Gastroesophageal sphincter (tissue), 4 donors: ENCODE results near the gene ADORA1. TPM values are rescaled to one million over a fixed set of nuclear protein-coding genes. Genes with fewer than 3 reads are reported as not detected.

Experiments used
- ATAC-seq: fragments of 150-250 bp; one replicate; pipeline ENCODE4 v1.9.1; 2016; ENCODE audit warnings: mild to moderate bottlenecking, moderate library complexity
- H3K27ac ChIP-seq, 4 donors: fragments of 200-600 bp; sonication (generic) in 3 of 4; 1 replicate in 3 of 4; 2 replicates in 1 of 4; pipeline ENCODE4 v1.5.1; 2016 to 2019
- H3K27me3 ChIP-seq: fragments of 200-600 bp; sonication (generic); one replicate; pipeline ENCODE4 v1.5.1; 2019
- H3K36me3 ChIP-seq, 2 donors: fragments of 200-600 bp; sonication (generic); one replicate each; pipeline ENCODE4 v1.5.1; 2019; ENCODE audit warnings: control low read depth in 1 of 2
- H3K4me1 ChIP-seq, 3 donors: fragments of 200-600 bp; sonication (generic); 1 replicate in 2 of 3; 2 replicates in 1 of 3; pipeline ENCODE4 v1.5.1; 2016 to 2019; ENCODE audit warnings: control low read depth in 2 of 3
- H3K4me3 ChIP-seq, 2 donors: fragments of 200-600 bp; sonication (generic); one replicate each; pipeline ENCODE4 v1.5.1; 2019; ENCODE audit warnings: mild to moderate bottlenecking in 1 of 2, moderate library complexity in 1 of 2
- H3K9me3 ChIP-seq, 3 donors: fragments of 200-600 bp; sonication (generic); one replicate each; pipeline ENCODE4 v1.5.1; 2017 to 2019; ENCODE audit warnings: control low read depth in 2 of 3
- EP300 ChIP-seq: sonication (generic); formaldehyde crosslinking; IDR thresholded peaks from one replicate; pipeline ENCODE4 v1.6.1; 2017; ENCODE audit warnings: antibody characterized with exemption, mild to moderate bottlenecking
- POLR2A ChIP-seq, 2 donors: fragments of 450-650 bp; IDR thresholded peaks; one replicate each; pipeline ENCODE4 v1.6.1; 2017; ENCODE audit warnings: antibody characterized with exemption in 2 of 2, mild to moderate bottlenecking in 2 of 2, moderate library complexity in 1 of 2
- POLR2AphosphoS5 ChIP-seq: sonication (generic); formaldehyde crosslinking; IDR thresholded peaks from one replicate; pipeline ENCODE4 v1.6.1; 2017; ENCODE audit warnings: antibody characterized with exemption
- WGBS, 2 donors: methylation state at CpG; one replicate each; pipeline ENCODE4 v1.1.5; 2018; ENCODE audit warnings: low coverage in 1 of 2; 5-methylcytosine and 5-hydroxymethylcytosine counted together
- total RNA-seq, 4 donors: library from RNA; depleted of rRNA; stranded (reverse); fragments of >200 nt; gene quantifications; one replicate each; pipeline ENCODE4 v1.1.0, GENCODE V29; 2016
- TF ChIP-seq, protein P1 (sequence below), 4 experiments: fragments of 200-600 bp in 2 of 4; fragments of 450-650 bp in 2 of 4; sonication (generic) in 1 of 4; IDR thresholded peaks; one replicate each; pipeline ENCODE4 v1.5.1; 2017 to 2019; ENCODE audit warnings: antibody characterized with exemption in 4 of 4, mild to moderate bottlenecking in 2 of 4, moderate library complexity in 2 of 4

Gene ADORA1
- total RNA-seq, 4 donors from 2014 or later, result 0.16 to 2.7 (median 0.33) TPM

DNA sequence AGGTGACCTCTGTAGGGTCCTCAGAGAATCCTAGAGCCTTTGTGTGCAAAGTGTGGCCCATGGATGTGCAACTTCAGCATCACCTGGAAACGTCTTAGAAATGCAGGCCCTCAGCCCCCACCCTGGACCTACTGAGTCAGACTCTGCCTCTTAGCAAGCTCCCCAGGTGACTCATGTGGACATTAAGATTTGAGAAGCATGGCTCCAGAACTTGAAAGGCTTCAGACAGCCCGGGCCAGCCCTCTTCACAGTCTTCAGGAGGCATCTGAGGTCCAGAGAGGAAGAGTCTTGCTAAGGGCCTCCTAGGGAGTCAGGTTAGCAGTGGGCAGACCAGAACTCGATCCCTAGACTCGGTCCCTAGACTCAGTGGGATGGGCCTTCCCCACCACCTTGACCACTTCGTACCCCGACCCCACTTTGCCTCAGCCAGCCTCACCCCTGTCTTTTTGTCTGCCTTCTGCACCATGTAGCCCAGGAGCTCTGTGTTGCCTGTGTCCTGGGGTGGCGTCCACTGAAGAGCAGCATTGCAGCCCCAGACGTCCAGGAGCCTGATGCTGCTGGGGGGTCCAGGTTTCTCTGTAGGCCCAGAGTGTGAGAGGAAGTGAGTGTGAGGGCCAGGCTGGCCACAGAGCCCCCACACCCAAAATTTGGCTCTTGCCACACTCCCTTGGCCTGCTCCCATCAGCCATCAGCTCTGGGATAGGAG, 43.3 kb downstream of the ADORA1 start:
- H3K4me3 ChIP-seq, result no peak overlapping the region
- no peak for TF ChIP-seq POLR2A (IDR thresholded peaks at IDR 0.05)
- TF ChIP-seq POLR2AphosphoS5, result no peak
- no peak for TF ChIP-seq EP300
- TF ChIP-seq, protein P1, sequence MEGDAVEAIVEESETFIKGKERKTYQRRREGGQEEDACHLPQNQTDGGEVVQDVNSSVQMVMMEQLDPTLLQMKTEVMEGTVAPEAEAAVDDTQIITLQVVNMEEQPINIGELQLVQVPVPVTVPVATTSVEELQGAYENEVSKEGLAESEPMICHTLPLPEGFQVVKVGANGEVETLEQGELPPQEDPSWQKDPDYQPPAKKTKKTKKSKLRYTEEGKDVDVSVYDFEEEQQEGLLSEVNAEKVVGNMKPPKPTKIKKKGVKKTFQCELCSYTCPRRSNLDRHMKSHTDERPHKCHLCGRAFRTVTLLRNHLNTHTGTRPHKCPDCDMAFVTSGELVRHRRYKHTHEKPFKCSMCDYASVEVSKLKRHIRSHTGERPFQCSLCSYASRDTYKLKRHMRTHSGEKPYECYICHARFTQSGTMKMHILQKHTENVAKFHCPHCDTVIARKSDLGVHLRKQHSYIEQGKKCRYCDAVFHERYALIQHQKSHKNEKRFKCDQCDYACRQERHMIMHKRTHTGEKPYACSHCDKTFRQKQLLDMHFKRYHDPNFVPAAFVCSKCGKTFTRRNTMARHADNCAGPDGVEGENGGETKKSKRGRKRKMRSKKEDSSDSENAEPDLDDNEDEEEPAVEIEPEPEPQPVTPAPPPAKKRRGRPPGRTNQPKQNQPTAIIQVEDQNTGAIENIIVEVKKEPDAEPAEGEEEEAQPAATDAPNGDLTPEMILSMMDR (IDR thresholded peaks at IDR 0.05), result no peak
- no peaks in the 10 kb centered on the region for H3K4me1 ChIP-seq
- no peak for ATAC-seq
- no peaks in the 10 kb centered on the region for H3K36me3 ChIP-seq
- H3K27me3 ChIP-seq, result no peaks in the 10 kb centered on the region
- no peaks in the 10 kb centered on the region for H3K9me3 ChIP-seq
- no peak overlapping the region for H3K27ac ChIP-seq
- 66 to 67% methylated on average over 1 to 4 of the region's 8 CpGs for WGBS, 2 donors

DNA sequence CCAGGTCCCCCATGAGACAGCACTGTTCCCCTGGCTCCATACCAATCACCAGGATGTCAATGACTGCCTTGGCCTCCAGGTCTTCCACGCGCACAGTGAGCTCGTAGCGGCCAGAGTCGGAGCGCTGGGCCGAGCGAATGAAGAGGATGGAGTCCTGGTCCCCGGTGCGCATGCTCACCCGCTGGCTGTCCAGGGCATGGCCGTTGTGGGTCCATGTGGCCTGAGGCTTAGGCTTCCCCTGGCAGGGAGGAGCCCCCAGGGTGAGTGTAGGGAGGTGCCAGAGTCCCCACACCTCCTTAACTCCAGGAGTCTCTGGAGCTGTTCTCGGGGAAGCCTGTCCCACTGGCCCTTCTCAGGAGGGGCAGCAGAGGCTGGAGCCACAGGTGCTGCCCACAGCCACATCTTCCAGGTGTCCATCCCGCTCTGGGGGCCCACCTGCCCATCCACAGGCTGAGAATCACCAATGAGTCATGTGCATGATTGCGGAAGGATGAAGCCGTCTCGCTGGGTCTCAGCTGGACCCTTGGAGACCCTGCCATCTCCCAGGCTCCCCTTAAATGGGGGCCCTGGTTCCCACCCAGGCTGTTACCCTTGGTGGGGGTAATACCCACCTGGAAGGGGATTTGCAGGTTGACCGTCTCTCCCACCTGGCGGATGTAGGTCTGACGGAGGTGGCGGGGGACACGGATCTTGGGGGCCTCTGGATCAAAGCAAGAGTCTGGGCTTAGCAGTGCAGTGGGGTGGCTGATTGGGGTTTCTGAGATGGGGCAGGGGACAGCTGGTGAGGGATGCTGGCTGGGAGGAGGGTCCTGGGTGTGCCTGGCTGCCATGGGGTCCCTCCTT, 44.0 kb downstream of the ADORA1 start:
- Histone ChIP-seq H3K9me3 (no peaks in the 10 kb centered on the region), H3K27me3 (no peaks in the 10 kb centered on the region), H3K4me3 (no peak overlapping the region), H3K4me1 (no peaks in the 10 kb centered on the region), H3K27ac (no peak overlapping the region), H3K36me3 (no peaks in the 10 kb centered on the region)
- no peak for ATAC-seq
- no CpG with 5 or more reads among the region's 22 CpGs for WGBS, 2 donors
- TF ChIP-seq EP300, result no peak
- TF ChIP-seq, protein P1 (IDR thresholded peaks at IDR 0.05), result no peak
- TF ChIP-seq POLR2A (IDR thresholded peaks at IDR 0.05), result no peak
- TF ChIP-seq POLR2AphosphoS5, result no peak

DNA sequence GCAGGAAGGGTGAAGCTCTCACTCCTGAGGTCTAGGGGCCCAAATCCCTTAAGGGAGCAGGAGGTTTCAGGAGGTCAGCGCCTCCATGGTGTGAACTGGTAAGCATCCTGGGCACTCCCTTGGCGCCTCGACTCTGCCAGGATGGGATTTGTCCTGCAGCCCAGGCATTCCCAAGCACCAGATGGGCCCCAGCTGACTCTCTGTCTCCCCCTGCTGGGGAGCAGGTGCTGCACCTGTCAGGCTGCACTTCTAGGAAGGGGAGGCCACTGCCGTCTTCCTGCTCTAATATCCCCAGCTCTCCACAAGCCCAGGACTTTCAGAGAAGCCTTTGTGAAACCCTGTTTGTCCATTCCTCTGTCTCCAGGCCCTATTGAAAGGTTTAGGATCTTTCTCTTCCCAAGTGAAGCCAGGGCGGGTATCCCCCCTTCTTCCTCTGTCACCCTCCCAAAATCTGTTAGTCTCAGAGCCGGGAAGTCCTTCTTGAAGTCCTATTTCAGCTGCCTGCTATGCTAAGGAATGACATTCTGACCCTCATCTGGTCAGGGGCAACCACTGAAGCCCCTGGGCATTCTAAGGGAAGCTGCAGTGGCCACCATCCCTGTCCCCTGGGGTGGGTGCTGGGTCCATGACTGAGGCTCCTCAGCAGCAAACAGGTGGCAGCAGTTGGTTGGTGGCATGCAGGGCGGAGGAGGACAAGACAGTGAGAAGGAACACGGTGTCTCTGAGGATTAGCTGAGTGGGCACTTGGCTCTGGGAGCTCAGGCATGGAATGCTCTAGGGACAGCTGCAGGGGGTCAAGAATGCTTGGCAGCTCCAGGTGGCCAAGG, 44.9 kb downstream of the ADORA1 start:
- H3K27me3 ChIP-seq, result no peaks in the 10 kb centered on the region
- peak; percentile 42 for ATAC-seq
- no peaks in the 10 kb centered on the region for H3K36me3 ChIP-seq
- H3K4me1 ChIP-seq, result no peaks in the 10 kb centered on the region
- no peak overlapping the region for H3K27ac ChIP-seq
- no peak for TF ChIP-seq POLR2A (IDR thresholded peaks at IDR 0.05)
- TF ChIP-seq, protein P1 (IDR thresholded peaks at IDR 0.05), result peak in 3 of 4 experiments; percentile 75 to 88 (median 81)
- no peaks in the 10 kb centered on the region for H3K9me3 ChIP-seq
- H3K4me3 ChIP-seq, result no peak overlapping the region
- WGBS, 2 donors, result 68 to 85% methylated on average over 2 to 4 of the region's 8 CpGs

DNA sequence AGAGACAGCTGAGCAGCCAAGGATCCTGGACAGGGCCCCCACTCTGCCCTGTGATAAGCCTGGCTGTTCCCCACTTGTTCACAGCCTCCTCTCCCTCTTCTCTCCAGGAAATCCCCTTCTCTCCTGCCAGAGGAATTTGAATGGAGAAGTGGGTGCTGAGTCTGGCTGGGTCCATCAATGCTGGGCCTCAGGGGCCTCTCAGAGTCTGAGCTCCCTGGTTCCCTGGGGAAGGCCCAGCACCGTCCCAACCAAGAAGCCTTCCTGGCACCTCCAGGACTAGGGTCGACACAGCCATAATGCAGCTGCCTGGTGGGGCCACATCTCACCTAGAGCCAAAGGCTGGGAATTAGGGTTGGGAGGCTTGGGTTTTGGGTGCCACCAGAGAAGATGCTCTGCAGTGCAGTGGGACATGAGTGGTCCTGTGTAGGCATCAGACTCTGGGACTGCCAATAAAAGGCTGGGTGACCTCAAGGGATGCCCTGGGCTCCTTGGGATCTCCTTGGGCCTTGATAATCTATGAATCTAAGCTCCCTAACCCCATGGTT, 45.6 kb downstream of the ADORA1 start:
- WGBS, 2 donors, result no CpG with 5 or more reads among the region's 2 CpGs
- no peak for ATAC-seq

More for the DNA sequence above, 45.6 kb downstream of the ADORA1 start:
- no peaks in the 10 kb centered on the region for H3K27me3 ChIP-seq
- H3K36me3 ChIP-seq, result no peaks in the 10 kb centered on the region
- H3K27ac ChIP-seq, result no peak overlapping the region
- H3K4me3 ChIP-seq, result no peak overlapping the region
- TF ChIP-seq, protein P1 (IDR thresholded peaks at IDR 0.05), result no peak
- TF ChIP-seq POLR2AphosphoS5 (no peak), POLR2A (IDR thresholded peaks at IDR 0.05) (no peak), EP300 (no peak)
- no peaks in the 10 kb centered on the region for H3K9me3 ChIP-seq
- no peaks in the 10 kb centered on the region for H3K4me1 ChIP-seq
